T-cell (primary cell): ENCODE data around the gene RUNX1. TPM values are rescaled to one million over a fixed set of nuclear protein-coding genes. Genes with fewer than 3 reads are reported as not detected.

ENCODE experiments used
- ATAC-seq, 4 experiments: fragments of 200-7000 bp in 3 of 4; fragments of 150-1000 bp in 1 of 4; cut with Tn5 transposase; replicated peaks in 1 of 4; 1 replicate in 3 of 4; 2 replicates in 1 of 4; pipeline ENCODE4 v1.10.0; 2021; ENCODE audit warnings: moderate library complexity in 3 of 4, mild to moderate bottlenecking in 2 of 4, moderate number of reproducible peaks in 1 of 4
- CTCF ChIA-PET, 2 donors: fragments of 300-600 bp; sonication (Branson Sonifier 250); formaldehyde crosslinking; loops; one replicate each; lab custom pipeline; 2022; ENCODE audit warnings: antibody characterized with exemption in 2 of 2; lab: Charles Lee
- POLR2A ChIA-PET, 2 donors: fragments of 300-600 bp; sonication (Branson Sonifier 250); formaldehyde crosslinking; loops; one replicate each; lab custom pipeline; 2022; ENCODE audit warnings: antibody characterized with exemption in 2 of 2; lab: Charles Lee
- DNase-seq, 35 experiments: peaks; one replicate each; pipeline versions ENCODE4 v3.0.0 to v3.0.0-alpha.2; 2013 to 2023
- H3K27ac ChIP-seq: one replicate; pipeline ENCODE4 v1.5.1; 2013; ENCODE audit warnings: low read length
- H3K27me3 ChIP-seq, 2 experiments: replicated peaks in 1 of 2; 1 replicate in 1 of 2; 2 replicates in 1 of 2; pipeline versions ENCODE4 v1.6.1 to v1.7.0; 2013; ENCODE audit warnings: low read length in 1 of 2, mixed read lengths in 1 of 2; ENCODE audit not compliant: control insufficient read depth in 2 of 2, insufficient read depth in 2 of 2; ENCODE audit errors: extremely low read depth in 1 of 2
- H3K36me3 ChIP-seq, 2 donors: 1 replicate in 1 of 2; 2 replicates in 1 of 2; pipeline versions ENCODE4 v1.6.1 to v1.7.0; 2013; ENCODE audit warnings: low read length in 1 of 2; ENCODE audit not compliant: control insufficient read depth in 2 of 2, insufficient read depth in 1 of 2; ENCODE audit errors: extremely low read depth in 1 of 2
- H3K4me1 ChIP-seq, 2 experiments: 1 replicate in 1 of 2; 2 replicates in 1 of 2; pipeline versions ENCODE4 v1.6.1 to v1.7.0; 2013; ENCODE audit warnings: low read length in 2 of 2, mixed read lengths in 1 of 2; ENCODE audit not compliant: insufficient read depth in 2 of 2, control insufficient read depth in 1 of 2; ENCODE audit errors: extremely low read depth in 1 of 2
- H3K4me3 ChIP-seq, 2 donors: 1 replicate in 1 of 2; 2 replicates in 1 of 2; pipeline versions ENCODE4 v1.5.1 to v1.7.0; 2013; ENCODE audit warnings: mild to moderate bottlenecking in 2 of 2, low read length in 1 of 2, moderate library complexity in 1 of 2; ENCODE audit not compliant: control insufficient read depth in 1 of 2; ENCODE audit errors: extremely low read depth in 1 of 2
- H3K9me3 ChIP-seq: 2 replicates; pipeline ENCODE4 v1.7.0; 2013
- H3K27ac Mint-ChIP-seq, 2 donors: one replicate each; pipeline ENCODE4 v1.8.0; 2020 to 2021; ENCODE audit warnings: mild to moderate bottlenecking in 2 of 2, mixed read lengths in 2 of 2
- H3K27me3 Mint-ChIP-seq, 2 donors: one replicate each; pipeline ENCODE4 v1.8.0; 2021 to 2022; ENCODE audit warnings: mixed read lengths in 2 of 2
- H3K36me3 Mint-ChIP-seq: one replicate; pipeline ENCODE4 v1.8.0; 2021; ENCODE audit warnings: mixed read lengths
- H3K4me1 Mint-ChIP-seq, 3 donors: one replicate each; pipeline ENCODE4 v1.8.0; 2020 to 2022; ENCODE audit warnings: mixed read lengths in 3 of 3, mild to moderate bottlenecking in 1 of 3
- H3K4me3 Mint-ChIP-seq, 3 donors: one replicate each; pipeline ENCODE4 v1.8.0; 2020 to 2022; ENCODE audit warnings: mild to moderate bottlenecking in 3 of 3, mixed read lengths in 3 of 3, moderate library complexity in 3 of 3
- H3K9me3 Mint-ChIP-seq, 3 donors: one replicate each; pipeline ENCODE4 v1.8.0; 2020 to 2022; ENCODE audit warnings: mixed read lengths in 3 of 3
- WGBS: methylation state at CpG from one replicate; pipeline ENCODE4 v1.1.5; 2013; ENCODE audit warnings: missing lambda C conversion rate; ENCODE audit not compliant: insufficient coverage; 5-methylcytosine and 5-hydroxymethylcytosine counted together
- total RNA-seq, 35 experiments: library from RNA in 6 of 35; stranded (reverse) in 6 of 35; fragments of 120-200 nt in 1 of 35; gene quantifications; one replicate each; pipeline versions ENCODE4 v1.2.1 to v1.2.4 and lab custom pipeline; 2013 to 2026

RUNX1 gene
- total RNA-seq, 5 donors from 2014 or later (not counting 1 experiment from before 2014, with no cell fraction given) = 87.0 to 117 (median 104) TPM

DNA sequence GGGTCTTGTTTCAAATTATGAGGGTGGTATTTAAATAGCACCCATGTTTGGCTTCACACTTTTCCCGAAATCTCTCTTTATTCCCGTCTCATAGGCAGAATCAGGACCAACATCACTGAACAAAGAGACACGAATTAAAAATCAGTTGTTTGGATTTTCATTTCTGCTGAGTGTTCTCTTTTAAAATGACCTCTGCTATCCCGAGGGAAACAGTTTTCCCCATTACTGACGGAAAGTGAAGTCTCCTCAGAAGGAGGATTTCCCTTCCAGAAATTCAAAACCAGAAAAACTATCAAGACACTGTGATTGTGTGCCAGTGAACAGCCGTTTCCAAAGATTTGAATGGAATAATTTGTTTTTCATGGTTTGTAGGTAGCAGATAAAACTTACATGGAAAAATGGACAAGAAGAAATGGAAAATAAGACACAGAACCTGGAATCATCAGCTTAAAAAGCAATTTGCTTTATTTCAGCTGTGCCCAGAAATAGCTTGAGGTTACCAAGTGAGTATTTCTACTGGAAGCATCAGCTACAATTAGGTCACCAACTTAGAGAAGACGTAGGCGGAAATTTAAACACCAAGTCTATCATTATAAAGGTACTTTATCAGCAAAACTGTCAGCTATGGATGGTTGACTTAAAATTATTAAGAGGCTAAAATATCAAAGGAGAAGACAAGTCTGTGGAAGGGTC is 68.5 kb downstream of the RUNX1 start:
- H3K36me3 ChIP-seq = peaks cover 0 to 19% of the 10 kb centered on the region in 2 donors
- H3K27me3 Mint-ChIP-seq = no peaks in the 10 kb centered on the region
- WGBS = 100% methylated on average over 1 of the region's 8 CpGs
- ATAC-seq = no peak
- H3K4me1 Mint-ChIP-seq = peaks cover 68 to 85% (median 82%) of the 10 kb centered on the region in 3 donors
- POLR2A ChIA-PET = no interaction called here
- H3K9me3 ChIP-seq = no peaks in the 10 kb centered on the region
- H3K4me1 ChIP-seq = peaks cover 43 to 46% of the 10 kb centered on the region in 2 experiments
- CTCF ChIA-PET = interaction anchor here in 1 of 2 donors (1.7 kb wide), 1 partner anchor 95 kb away, joined by 4 read pairs; no protein-coding TSS in a partner anchor
- no peaks in the 10 kb centered on the region for H3K9me3 Mint-ChIP-seq
- H3K4me3 Mint-ChIP-seq = no peak overlapping the region
- H3K4me3 ChIP-seq = no peak overlapping the region
- no peak overlapping the region for H3K27ac ChIP-seq
- DNase-seq = no peak
- H3K27ac Mint-ChIP-seq = peak overlapping the region; percentile 24 to 29
- H3K27me3 ChIP-seq = no peaks in the 10 kb centered on the region
- H3K36me3 Mint-ChIP-seq = peaks cover 27% of the 10 kb centered on the region

DNA sequence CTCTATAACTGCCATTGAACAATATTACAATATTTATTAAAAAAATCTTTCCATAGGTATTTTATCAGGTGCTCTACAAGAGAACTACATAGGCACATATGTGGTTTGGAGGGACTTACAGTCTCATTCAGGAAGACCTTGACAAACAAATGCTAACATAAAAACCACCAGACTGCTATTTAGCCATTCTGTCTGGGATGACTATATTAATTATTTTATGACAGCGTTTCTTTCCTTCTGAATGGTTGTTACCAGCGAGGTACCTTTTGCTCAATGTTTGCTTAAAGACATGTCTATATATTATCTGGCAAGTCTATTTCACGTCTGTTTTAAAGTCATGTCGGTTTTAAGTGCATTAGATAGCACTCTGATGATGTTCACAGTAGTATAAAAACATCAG is 69.7 kb downstream of the RUNX1 start:
- POLR2A ChIA-PET = no interaction called here
- Mint-ChIP-seq H3K36me3 (peaks cover 22% of the 10 kb centered on the region), H3K27ac (no peak overlapping the region), H3K4me1 (peaks cover 70 to 85% (median 82%) of the 10 kb centered on the region in 3 donors), H3K4me3 (no peak overlapping the region), H3K27me3 (no peaks in the 10 kb centered on the region), H3K9me3 (no peaks in the 10 kb centered on the region)
- Histone ChIP-seq H3K27ac (no peak overlapping the region), H3K9me3 (no peaks in the 10 kb centered on the region), H3K4me1 (peaks cover 42 to 43% of the 10 kb centered on the region in 2 experiments), H3K36me3 (peaks cover 0 to 19% of the 10 kb centered on the region in 2 donors), H3K27me3 (no peaks in the 10 kb centered on the region), H3K4me3 (no peak overlapping the region)
- no peak for ATAC-seq
- CTCF ChIA-PET = no interaction called here
- DNase-seq = no peak
- WGBS = no CpG with 5 or more reads among the region's 4 CpGs

GRCh38 chr21:34977333-34977732 is 71.8 kb downstream of the RUNX1 start:
- H3K36me3 ChIP-seq = peaks cover 0 to 19% of the 10 kb centered on the region in 2 donors
- H3K9me3 Mint-ChIP-seq = no peaks in the 10 kb centered on the region
- H3K27ac ChIP-seq = no peak overlapping the region
- peaks cover 23% of the 10 kb centered on the region for H3K36me3 Mint-ChIP-seq
- no peak overlapping the region for H3K27ac Mint-ChIP-seq
- peaks cover 40 to 44% of the 10 kb centered on the region in 2 experiments for H3K4me1 ChIP-seq
- WGBS = no CpG with 5 or more reads among the region's 1 CpG
- peaks cover 70 to 87% (median 83%) of the 10 kb centered on the region in 3 donors for H3K4me1 Mint-ChIP-seq
- POLR2A ChIA-PET = interaction anchor here (0.6 to 0.7 kb wide), 3 partner anchors 68 to 896 kb away, joined by 3 read pairs; no protein-coding TSS in a partner anchor
- DNase-seq = no peak
- H3K27me3 Mint-ChIP-seq = no peaks in the 10 kb centered on the region
- H3K27me3 ChIP-seq = no peaks in the 10 kb centered on the region
- CTCF ChIA-PET = interaction anchor here (0.7 to 1.1 kb wide), 3 partner anchors 44 to 423 kb away, joined by 3 to 4 read pairs (median 4); no protein-coding TSS in a partner anchor
- H3K4me3 ChIP-seq = no peak overlapping the region
- H3K4me3 Mint-ChIP-seq = no peak overlapping the region
- no peaks in the 10 kb centered on the region for H3K9me3 ChIP-seq
- no peak for ATAC-seq

GRCh38 chr21:34974162-34974981 is 74.7 kb downstream of the RUNX1 start:
- ChIA-PET POLR2A (interaction anchor here (0.6 to 1.7 kb wide), 11 partner anchors 9 to 446 kb away, joined by 3 to 13 read pairs (median 5); no protein-coding TSS in a partner anchor), CTCF (interaction anchor here (0.6 to 1.9 kb wide), 15 partner anchors 9 to 1151 kb away, joined by 3 to 10 read pairs (median 3); no protein-coding TSS in a partner anchor)
- Mint-ChIP-seq H3K4me1 (peaks cover 82 to 88% (median 86%) of the 10 kb centered on the region in 3 donors), H3K27ac (peak overlapping the region; percentile 89 to 90), H3K9me3 (no peaks in the 10 kb centered on the region), H3K4me3 (peak overlapping the region; percentile 74 to 81 (median 78)), H3K36me3 (peaks cover 23% of the 10 kb centered on the region), H3K27me3 (no peaks in the 10 kb centered on the region)
- Histone ChIP-seq H3K36me3 (peaks cover 0 to 8% of the 10 kb centered on the region in 2 donors), H3K27me3 (no peaks in the 10 kb centered on the region), H3K4me3 (peak overlapping the region; percentile 24 to 61), H3K4me1 (peaks cover 44 to 61% of the 10 kb centered on the region in 2 experiments), H3K27ac (peak overlapping the region; percentile 58), H3K9me3 (no peaks in the 10 kb centered on the region)
- WGBS = 7% methylated on average over 7 of the region's 11 CpGs
- ATAC-seq (peak; percentile 85 to 90 (median 88)), DNase-seq (peak in 33 of 35 experiments; percentile 10 to 82 (median 32))

DNA sequence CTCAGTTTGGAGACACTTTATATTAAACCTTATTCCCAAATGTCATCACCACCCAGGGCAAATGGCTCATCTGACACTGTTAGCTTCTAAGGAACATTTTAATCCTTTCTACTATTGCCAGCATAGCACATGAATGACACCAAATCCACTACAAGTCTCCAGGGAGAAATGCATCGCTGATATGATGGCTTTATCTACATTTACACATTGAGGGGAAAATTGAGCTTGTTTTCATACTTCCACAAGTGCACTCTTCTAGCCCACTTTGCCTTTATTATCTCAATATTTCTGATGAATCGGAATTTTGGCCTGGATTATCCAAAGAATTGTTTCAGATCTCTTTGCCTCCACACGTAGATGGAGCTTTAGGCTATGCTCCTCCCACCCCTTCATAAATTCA is 75.4 kb downstream of the RUNX1 start:
- H3K4me3 Mint-ChIP-seq = peak overlapping the region; percentile 74 to 81 (median 78)
- no peaks in the 10 kb centered on the region for H3K9me3 Mint-ChIP-seq
- no peaks in the 10 kb centered on the region for H3K9me3 ChIP-seq
- peaks cover 0 to 5% of the 10 kb centered on the region in 2 donors for H3K36me3 ChIP-seq
- peaks cover 48 to 67% of the 10 kb centered on the region in 2 experiments for H3K4me1 ChIP-seq
- peaks cover 26% of the 10 kb centered on the region for H3K36me3 Mint-ChIP-seq
- ATAC-seq (no peak), DNase-seq (no peak)
- ChIA-PET CTCF (interaction anchor here (0.6 to 1.9 kb wide), 13 partner anchors 10 to 1152 kb away, joined by 3 to 10 read pairs (median 4); no protein-coding TSS in a partner anchor), POLR2A (interaction anchor here (0.6 to 1.7 kb wide), 9 partner anchors 9 to 447 kb away, joined by 3 to 13 read pairs (median 4); no protein-coding TSS in a partner anchor)
- H3K4me3 ChIP-seq = peak overlapping the region in 1 of 2 donors; percentile 24
- H3K27me3 ChIP-seq = no peaks in the 10 kb centered on the region
- H3K27ac Mint-ChIP-seq = peak overlapping the region; percentile 89 to 90
- peaks cover 82 to 88% (median 86%) of the 10 kb centered on the region in 3 donors for H3K4me1 Mint-ChIP-seq
- peak overlapping the region; percentile 58 for H3K27ac ChIP-seq
- H3K27me3 Mint-ChIP-seq = no peaks in the 10 kb centered on the region
- 100% methylated on average over 1 of the region's 3 CpGs for WGBS
